ENCODE measurements around the gene RAB25.

RAB25 gene

DNA sequence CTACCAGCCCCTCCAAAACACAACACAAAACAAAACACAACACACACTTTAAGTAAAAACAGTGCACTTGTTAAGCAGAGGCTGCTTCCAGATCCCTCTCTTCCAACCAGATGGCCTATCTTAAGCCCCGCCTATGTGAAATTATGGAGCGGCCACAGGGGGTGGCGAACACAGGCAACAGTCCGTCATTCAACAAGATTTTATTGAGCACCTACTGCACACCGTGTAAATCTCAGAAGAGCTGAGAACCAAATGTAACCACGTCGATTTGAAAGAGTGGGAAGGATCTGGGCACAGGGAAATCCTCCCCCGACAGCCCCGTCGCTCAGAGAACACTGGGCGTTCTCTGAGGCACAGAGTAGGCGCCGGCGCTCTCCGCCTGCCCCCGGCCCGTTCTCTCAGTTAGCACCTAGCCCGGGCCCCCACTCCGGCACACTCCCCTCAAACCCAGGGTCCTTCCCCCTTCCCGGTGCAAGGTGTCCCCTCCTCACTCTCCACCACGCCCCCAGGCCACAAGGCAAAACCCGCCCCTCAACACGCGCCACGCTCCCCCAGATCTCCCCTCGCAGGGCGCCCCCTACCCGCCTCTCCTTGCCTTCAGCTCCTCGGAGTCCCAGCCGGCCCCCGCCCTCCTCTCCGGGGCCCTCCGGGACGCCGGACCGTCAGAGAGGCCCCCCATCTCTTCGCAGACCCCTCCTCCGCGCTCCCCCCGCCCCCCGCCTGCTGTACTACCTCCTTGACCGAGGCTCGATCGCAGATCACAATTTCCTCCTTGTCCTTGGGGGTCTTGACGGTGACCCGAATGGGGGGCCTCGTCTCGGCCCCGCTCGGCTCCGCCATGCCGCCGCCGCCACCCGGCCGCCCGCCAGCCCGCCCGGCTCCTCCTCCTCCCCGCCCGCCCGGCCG lies 7.8 kb upstream of the RAB25 start:
- H3K4me3 ChIP-seq, result peak overlapping the region; percentile 72 to 95 (median 89)
- peak overlapping the region in 10 of 11 experiments; percentile 64 to 99 (median 95); a peak in 20 of 22 replicates for H3K27ac ChIP-seq
- H4K20me1 ChIP-seq, result peaks cover 0 to 50% (median 19%) of the 10 kb centered on the region in 11 experiments; a peak in 18 of 22 replicates
- TF ChIP-seq Cebpa-rat (IDR thresholded peaks at IDR 0.05), result no peak
- H3K36me3 ChIP-seq, result peaks cover 26 to 58% (median 41%) of the 10 kb centered on the region in 11 experiments
- no peaks in the 10 kb centered on the region for H3K9me3 ChIP-seq (replicated peaks in 1 of 11)
- peak overlapping the region; percentile 83 to 99 (median 97) for H3K9ac ChIP-seq
- H3K4me1 ChIP-seq, result peaks cover 26 to 65% (median 47%) of the 10 kb centered on the region in 10 experiments
- peak overlapping the region; percentile 52 to 88 (median 73) for H3K4me2 ChIP-seq
- no peaks in the 10 kb centered on the region for H3K27me3 ChIP-seq

- H3K27ac ChIP-seq, result peak within 1 kb of the TSS; percentile 82 to 100 (median 99)
- peaks cover 26 to 58% (median 41%) of the 10 kb centered on the region in 10 experiments for H3K4me1 ChIP-seq
- TF ChIP-seq Cebpa-rat (IDR thresholded peaks at IDR 0.05), result no peak
These were observed 7.0 kb upstream of the RAB25 start, which contains the start of gene UBQLN4 for GRCh38 chr1:156053768-156054499. Gene UBQLN4 (minus strand): TSS chr1:156053798. CDS start chr1:156053701, 97 bp downstream.

DNA sequence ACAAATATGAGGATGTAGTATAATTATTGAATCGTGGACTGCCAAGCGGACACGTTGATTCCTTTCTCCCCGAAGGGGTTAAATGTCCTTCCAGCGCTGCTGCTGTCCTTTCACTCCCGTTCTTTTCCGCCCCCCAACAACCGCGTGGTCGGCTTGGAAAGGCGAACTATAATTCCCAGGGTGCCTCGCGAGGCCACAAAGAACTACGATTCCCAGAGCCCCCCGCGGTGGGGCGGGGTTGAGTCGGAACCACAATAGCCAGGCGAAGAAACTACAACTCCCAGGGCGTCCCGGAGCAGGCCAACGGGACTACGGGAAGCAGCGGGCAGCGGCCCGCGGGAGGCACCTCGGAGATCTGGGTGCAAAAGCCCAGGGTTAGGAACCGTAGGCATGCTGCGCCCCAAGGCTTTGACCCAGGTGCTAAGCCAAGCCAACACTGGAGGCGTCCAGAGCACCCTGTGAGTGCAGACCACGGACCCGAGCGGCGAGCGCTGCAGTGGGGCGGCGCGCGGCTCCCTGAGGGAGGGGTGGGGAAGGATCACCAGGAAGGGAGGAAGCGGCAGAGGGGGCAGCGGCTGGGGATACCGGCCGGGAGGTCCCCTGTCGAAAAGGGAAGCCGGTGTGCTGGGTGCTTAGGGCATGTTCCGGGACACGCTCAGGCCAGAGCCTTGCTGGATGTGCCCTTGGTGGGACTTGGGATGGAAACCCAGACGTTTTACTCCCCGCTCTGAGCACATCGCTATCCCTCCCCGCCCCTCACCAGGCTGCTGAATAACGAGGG lies 6.3 kb upstream of the RAB25 start, which contains the start of gene LAMTOR2:
LAMTOR2 (plus strand) TSS at position 283 of the 781 bp plus-strand sequence; CDS start at position 391, 108 bp downstream.
- Histone ChIP-seq H3K4me3 (peak within 1 kb of the TSS; percentile 72 to 95 (median 89)), H3K4me2 (peak within 1 kb of the TSS; percentile 91 to 100 (median 96)), H4K20me1 (peaks cover 0 to 39% (median 19%) of the 10 kb centered on the region in 11 experiments; a peak in 18 of 22 replicates), H3K4me1 (peaks cover 26 to 50% (median 40%) of the 10 kb centered on the region in 10 experiments), H3K9ac (peak within 1 kb of the TSS; percentile 86 to 99 (median 97)), H3K36me3 (peaks cover 24 to 53% (median 37%) of the 10 kb centered on the region in 11 experiments), H3K9me3 (replicated peaks in 1 of 11) (no peaks in the 10 kb centered on the region), H3K27ac (peak within 1 kb of the TSS; percentile 82 to 100 (median 99)), H3K27me3 (no peaks in the 10 kb centered on the region)
- TF ChIP-seq Cebpa-rat (IDR thresholded peaks at IDR 0.05), result no peak

More at GRCh38 chr1:156053768-156054499, 7.0 kb upstream of the RAB25 start, which contains the start of gene UBQLN4:
- peaks cover 30 to 58% (median 39%) of the 10 kb centered on the region in 11 experiments for H3K36me3 ChIP-seq
- H3K4me3 ChIP-seq, result peak within 1 kb of the TSS; percentile 72 to 95 (median 89)
- no peaks in the 10 kb centered on the region for H3K27me3 ChIP-seq
- peak within 1 kb of the TSS; percentile 86 to 99 (median 97) for H3K9ac ChIP-seq
- H4K20me1 ChIP-seq, result peaks cover 0 to 47% (median 19%) of the 10 kb centered on the region in 11 experiments; a peak in 18 of 22 replicates
- peak within 1 kb of the TSS; percentile 91 to 99 (median 96) for H3K4me2 ChIP-seq
- H3K9me3 ChIP-seq (replicated peaks in 1 of 11), result no peaks in the 10 kb centered on the region

- TF ChIP-seq Cebpa-rat (IDR thresholded peaks at IDR 0.05), result no peak
- no peaks in the 10 kb centered on the region for H3K9me3 ChIP-seq (replicated peaks in 1 of 11)
- no peaks in the 10 kb centered on the region for H3K27me3 ChIP-seq
- H4K20me1 ChIP-seq, result peaks cover 0 to 32% (median 19%) of the 10 kb centered on the region in 11 experiments; a peak in 18 of 22 replicates
- peak overlapping the region; percentile 43 to 100 (median 99) for H3K27ac ChIP-seq
- H3K4me2 ChIP-seq, result peak overlapping the region; percentile 91 to 100 (median 96)
- H3K36me3 ChIP-seq, result peaks cover 17 to 46% (median 29%) of the 10 kb centered on the region in 11 experiments; a peak in 21 of 22 replicates
- H3K4me1 ChIP-seq, result peaks cover 22 to 49% (median 35%) of the 10 kb centered on the region in 10 experiments
- peak overlapping the region; percentile 72 to 95 (median 89) for H3K4me3 ChIP-seq
- peak overlapping the region; percentile 79 to 99 (median 97) for H3K9ac ChIP-seq
These were observed 5.5 kb upstream of the RAB25 start for GRCh38 chr1:156055281-156056048.

- TF ChIP-seq Cebpa-rat (IDR thresholded peaks at IDR 0.05), result no peak
- Histone ChIP-seq H3K9ac (peak overlapping the region in 5 of 11 experiments; percentile 79 to 98 (median 93); a peak in 6 of 22 replicates), H3K36me3 (peaks cover 10 to 36% (median 20%) of the 10 kb centered on the region in 11 experiments; a peak in 20 of 22 replicates), H3K9me3 (replicated peaks in 1 of 11) (no peaks in the 10 kb centered on the region), H3K4me2 (peak overlapping the region in 9 of 11 experiments; percentile 91 to 100 (median 96); a peak in 18 of 22 replicates), H3K27me3 (no peaks in the 10 kb centered on the region), H4K20me1 (peaks cover 0 to 23% (median 13%) of the 10 kb centered on the region in 11 experiments; a peak in 17 of 22 replicates), H3K4me3 (peak overlapping the region in 7 of 10 experiments; percentile 72 to 93 (median 83); a peak in 10 of 20 replicates), H3K27ac (peak overlapping the region in 4 of 11 experiments; percentile 43 to 99 (median 91); a peak in 7 of 22 replicates), H3K4me1 (peaks cover 16 to 46% (median 33%) of the 10 kb centered on the region in 10 experiments)
These were observed 4.6 kb upstream of the RAB25 start for GRCh38 chr1:156056326-156056849.

- Histone ChIP-seq H3K9ac (no peak overlapping the region), H3K27ac (no peak overlapping the region), H3K9me3 (replicated peaks in 1 of 11) (no peaks in the 10 kb centered on the region), H3K4me2 (no peak overlapping the region), H3K4me1 (peaks cover 15 to 36% (median 27%) of the 10 kb centered on the region in 10 experiments), H3K4me3 (no peak overlapping the region), H3K27me3 (no peaks in the 10 kb centered on the region), H3K36me3 (peaks cover 10 to 22% (median 16%) of the 10 kb centered on the region in 11 experiments; a peak in 19 of 22 replicates), H4K20me1 (peaks cover 0 to 10% (median 0%) of the 10 kb centered on the region in 11 experiments; a peak in 1 of 22 replicates)
- no peak for TF ChIP-seq Cebpa-rat (IDR thresholded peaks at IDR 0.05)
These were observed 1.2 kb downstream of the RAB25 start for GRCh38 chr1:156062189-156062588.

DNA sequence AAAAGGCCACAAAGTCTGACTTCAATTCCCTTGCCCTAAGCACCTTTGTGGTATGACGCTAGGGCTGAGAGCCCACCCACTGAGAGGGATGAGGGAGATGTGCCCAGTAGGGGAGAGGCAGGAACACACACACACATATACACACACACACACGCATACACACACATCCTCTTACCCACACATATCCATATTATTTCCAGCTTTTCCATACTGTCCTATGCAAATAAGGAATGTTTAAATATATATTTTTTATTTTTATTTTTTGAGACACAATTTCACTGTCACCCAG lies 3.0 kb downstream of the RAB25 start:
- no peaks in the 10 kb centered on the region for H3K9me3 ChIP-seq (replicated peaks in 1 of 11)
- no peaks in the 10 kb centered on the region for H3K27me3 ChIP-seq
- H4K20me1 ChIP-seq, result no peaks in the 10 kb centered on the region; a peak in 1 of 22 replicates
- no peak overlapping the region for H3K9ac ChIP-seq
- no peak overlapping the region for H3K4me3 ChIP-seq
- TF ChIP-seq Cebpa-rat (IDR thresholded peaks at IDR 0.05), result no peak
- H3K36me3 ChIP-seq, result peaks cover 0 to 5% (median 2%) of the 10 kb centered on the region in 11 experiments; a peak in 8 of 22 replicates
- H3K4me1 ChIP-seq, result peaks cover 15 to 31% (median 21%) of the 10 kb centered on the region in 10 experiments; a peak in 19 of 20 replicates
- no peak overlapping the region for H3K4me2 ChIP-seq
- H3K27ac ChIP-seq, result no peak overlapping the region
